Fibroblast of lung (primary cell): Measurements from ENCODE around the gene TBL1X. TPM values are rescaled to one million over a fixed set of nuclear protein-coding genes. Genes with fewer than 3 reads are reported as not detected.

Experiments
- DNase-seq, 2 donors: peaks; one replicate each; pipeline versions ENCODE4 v3.0.0 to v3.0.0-alpha.2; 2010; ENCODE audit warnings: low read depth in 2 of 2
- H2AFZ ChIP-seq: 2 replicates; pipeline ENCODE4 v1.5.1; 2012; ENCODE audit warnings: low read length, control low read depth, inconsistent platforms
- H3K27ac ChIP-seq: 2 replicates; pipeline ENCODE4 v1.5.1; 2011; ENCODE audit warnings: low read length, control low read depth; ENCODE audit not compliant: insufficient read depth
- H3K27me3 ChIP-seq: 2 replicates; pipeline ENCODE4 v1.5.1; 2011; ENCODE audit warnings: mild to moderate bottlenecking, low read length; ENCODE audit not compliant: control insufficient read depth, insufficient read depth
- H3K36me3 ChIP-seq: 2 replicates; pipeline ENCODE4 v1.5.1; 2011; ENCODE audit warnings: low read length; ENCODE audit not compliant: control insufficient read depth, insufficient read depth
- H3K4me1 ChIP-seq: 2 replicates; pipeline ENCODE4 v1.5.1; 2011; ENCODE audit warnings: low read length; ENCODE audit not compliant: control insufficient read depth, insufficient read depth; ENCODE audit errors: extremely low read depth
- H3K4me2 ChIP-seq: 2 replicates; pipeline ENCODE4 v1.5.1; 2011; ENCODE audit warnings: low read length, control low read depth; ENCODE audit not compliant: insufficient read depth; ENCODE audit errors: extremely low read depth
- H3K4me3 ChIP-seq, 4 experiments: fragments of 200-600 bp in 1 of 4; sonication (generic) in 1 of 4; replicated peaks in 1 of 4; 2 replicates each; pipeline ENCODE4 v1.5.1; 2011 to 2016; ENCODE audit warnings: low read length in 4 of 4, low read depth in 3 of 4, mild to moderate bottlenecking in 3 of 4, control low read depth in 2 of 4, inconsistent platforms in 1 of 4, mixed read lengths in 1 of 4; ENCODE audit not compliant: insufficient read depth in 1 of 4; ENCODE audit errors: control extremely low read depth in 1 of 4
- H3K79me2 ChIP-seq: 2 replicates; pipeline ENCODE4 v1.5.1; 2012; ENCODE audit warnings: mild to moderate bottlenecking, low read length, inconsistent platforms; ENCODE audit not compliant: control insufficient read depth, insufficient read depth
- H3K9ac ChIP-seq: 2 replicates; pipeline ENCODE4 v1.5.1; 2011; ENCODE audit warnings: mild to moderate bottlenecking, low read length, control low read depth; ENCODE audit not compliant: insufficient read depth
- H3K9me3 ChIP-seq: 2 replicates; pipeline ENCODE4 v1.5.1; 2012; ENCODE audit warnings: low read depth, low read length; ENCODE audit not compliant: control insufficient read depth, insufficient read depth
- H4K20me1 ChIP-seq: 2 replicates; pipeline ENCODE4 v1.5.1; 2011; ENCODE audit warnings: low read length; ENCODE audit not compliant: control insufficient read depth, insufficient read depth; ENCODE audit errors: extremely low read depth
- CTCF ChIP-seq, 2 donors: IDR thresholded peaks in 1 of 2; conservative IDR thresholded peaks in 1 of 2; 1 replicate in 1 of 2; 2 replicates in 1 of 2; pipeline ENCODE4 v1.5.1; 2011 to 2012; ENCODE audit warnings: low read length in 2 of 2, control low read depth in 1 of 2, inconsistent platforms in 1 of 2, low read depth in 1 of 2, mild to moderate bottlenecking in 1 of 2
- EZH2 ChIP-seq: IDR thresholded peaks from 2 replicates; pipeline ENCODE4 v1.5.1; 2012; ENCODE audit warnings: low read length, control low read depth, mild to moderate bottlenecking; ENCODE audit errors: missing control alignments
- polyA plus RNA-seq, 2 donors: library from polyadenylated mRNA; depleted of rRNA in 1 of 2; stranded (reverse) in 1 of 2; unstranded in 1 of 2; fragments of >200 nt; gene quantifications; 2 replicates each; pipeline ENCODE4 v1.2.1, GENCODE V29; 2011 to 2012; ENCODE audit warnings: missing spikeins in 1 of 2
- total RNA-seq: library from RNA; depleted of rRNA; stranded (reverse); fragments of >200 nt; gene quantifications from 2 replicates; pipeline ENCODE4 v1.2.1, GENCODE V29; 2014

The TBL1X gene
- total and polyA plus RNA-seq, 2 donors (not counting 1 experiment from before 2014, with no cell fraction given): 25.8 to 29.4 TPM

- H3K36me3 ChIP-seq: no peaks in the 10 kb centered on the region
- H3K27me3 ChIP-seq: no peaks in the 10 kb centered on the region
- H3K79me2 ChIP-seq: no peaks in the 10 kb centered on the region
- H2AFZ ChIP-seq: no peak overlapping the region
- H3K4me1 ChIP-seq: peaks cover 7% of the 10 kb centered on the region
- H3K4me3 ChIP-seq: no peak overlapping the region
- no peaks in the 10 kb centered on the region for H4K20me1 ChIP-seq
- H3K27ac ChIP-seq: no peak overlapping the region
- no peaks in the 10 kb centered on the region for H3K9me3 ChIP-seq
- H3K9ac ChIP-seq: no peak overlapping the region
- no peak overlapping the region for H3K4me2 ChIP-seq
- no peak for DNase-seq
- TF ChIP-seq CTCF (conservative IDR thresholded peaks at IDR 0.05 in 1 of 2, IDR thresholded peaks at IDR 0.05 in 1 of 2; ENCODE audit: low read depth in 1 of 2, low read length in 2 of 2) (no peak), EZH2 (no peak)
Observed at GRCh38 chrX:9665113-9665512, 200.3 kb downstream of the TBL1X start.

- no peak overlapping the region for H3K27ac ChIP-seq
- H3K27me3 ChIP-seq: no peaks in the 10 kb centered on the region
- TF ChIP-seq EZH2 (no peak), CTCF (conservative IDR thresholded peaks at IDR 0.05 in 1 of 2, IDR thresholded peaks at IDR 0.05 in 1 of 2; ENCODE audit: low read depth in 1 of 2, low read length in 2 of 2) (no peak)
- peak overlapping the region; percentile 13 for H3K4me2 ChIP-seq
- H2AFZ ChIP-seq: no peak overlapping the region
- no peak overlapping the region for H3K9ac ChIP-seq
- H3K4me1 ChIP-seq: no peaks in the 10 kb centered on the region
- H3K36me3 ChIP-seq: no peaks in the 10 kb centered on the region
- no peaks in the 10 kb centered on the region for H3K9me3 ChIP-seq
- no peaks in the 10 kb centered on the region for H3K79me2 ChIP-seq
- H3K4me3 ChIP-seq: no peak overlapping the region
- DNase-seq: peak; percentile 43 to 91
- no peaks in the 10 kb centered on the region for H4K20me1 ChIP-seq
Observed at GRCh38 chrX:9668537-9668936, 203.7 kb downstream of the TBL1X start.

GRCh38 chrX:9670136-9670814 lies 205.4 kb downstream of the TBL1X start:
- H3K27me3 ChIP-seq: no peaks in the 10 kb centered on the region
- no peak overlapping the region for H3K4me2 ChIP-seq
- H3K9ac ChIP-seq: no peak overlapping the region
- H2AFZ ChIP-seq: no peak overlapping the region
- H4K20me1 ChIP-seq: no peaks in the 10 kb centered on the region
- no peaks in the 10 kb centered on the region for H3K36me3 ChIP-seq
- peak; percentile 56 to 76 for DNase-seq
- no peaks in the 10 kb centered on the region for H3K9me3 ChIP-seq
- no peak overlapping the region for H3K27ac ChIP-seq
- no peaks in the 10 kb centered on the region for H3K4me1 ChIP-seq
- TF ChIP-seq EZH2: no peak
- H3K4me3 ChIP-seq: no peak overlapping the region
- no peaks in the 10 kb centered on the region for H3K79me2 ChIP-seq
